Neuron (in vitro differentiated cells): ENCODE data around the gene ZNF532.

Source experiments
- H2AFZ ChIP-seq: one replicate; pipeline ENCODE4 v1.6.1; 2013; ENCODE audit warnings: low read depth, mild to moderate bottlenecking, inconsistent platforms, low read length, moderate library complexity
- H3K27me3 ChIP-seq: one replicate; pipeline ENCODE4 v1.6.1; 2013; ENCODE audit warnings: low read length; ENCODE audit not compliant: insufficient read depth
- H3K36me3 ChIP-seq: one replicate; pipeline ENCODE4 v1.6.1; 2013; ENCODE audit warnings: low read length; ENCODE audit not compliant: insufficient read depth
- H3K4me1 ChIP-seq: one replicate; pipeline ENCODE4 v1.6.1; 2013; ENCODE audit warnings: low read length; ENCODE audit not compliant: insufficient read depth
- H3K4me3 ChIP-seq: 2 replicates; pipeline ENCODE4 v1.5.1; 2013; ENCODE audit warnings: mild to moderate bottlenecking, low read length, moderate library complexity
- H3K9me3 ChIP-seq: one replicate; pipeline ENCODE4 v1.6.1; 2013; ENCODE audit warnings: low read length

Gene ZNF532

DNA sequence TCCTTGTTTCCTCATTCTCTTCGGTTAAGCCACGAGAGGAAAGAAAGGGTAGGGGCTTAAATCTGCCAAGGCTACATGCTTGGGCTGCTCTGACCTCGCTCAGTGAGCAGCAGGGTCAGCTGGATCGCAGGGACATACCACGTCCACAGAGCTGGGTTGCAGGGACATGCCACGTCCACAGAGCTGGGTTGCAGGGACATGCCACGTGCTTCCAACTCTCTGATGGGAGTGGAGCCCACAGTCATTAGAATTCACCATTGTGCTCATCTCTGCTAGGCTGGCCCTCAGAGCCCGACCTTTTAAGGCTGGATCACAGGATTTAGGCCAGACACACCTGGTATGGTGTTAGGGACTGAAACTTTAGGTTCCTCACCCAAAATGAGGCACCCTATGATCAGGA lies 167.6 kb downstream of the ZNF532 start:
- Histone ChIP-seq H3K36me3 (no peaks in the 10 kb centered on the region), H3K4me1 (peaks cover 9% of the 10 kb centered on the region), H3K9me3 (no peaks in the 10 kb centered on the region), H2AFZ (no peak overlapping the region), H3K4me3 (no peak overlapping the region), H3K27me3 (no peaks in the 10 kb centered on the region)

DNA sequence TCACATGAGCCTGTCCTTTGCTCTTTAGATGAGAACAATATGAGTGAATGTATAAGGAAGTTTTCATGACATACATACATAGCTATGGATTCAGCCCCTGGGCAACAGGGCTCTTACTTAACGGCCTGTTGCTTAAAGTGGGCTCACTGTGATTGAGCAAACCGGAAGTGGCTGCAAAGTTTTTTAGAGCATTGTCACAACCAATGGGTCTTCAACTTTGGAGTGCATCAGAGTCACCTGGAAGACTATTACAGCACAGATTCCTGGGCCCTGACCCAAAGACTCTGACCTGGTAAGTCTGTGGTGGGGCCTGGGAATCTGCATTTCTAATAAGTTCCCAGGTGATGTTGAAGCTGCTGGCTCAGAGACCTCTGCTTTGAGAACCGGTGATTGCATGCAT lies 168.7 kb downstream of the ZNF532 start:
- H3K4me1 ChIP-seq = peaks cover 9% of the 10 kb centered on the region

DNA sequence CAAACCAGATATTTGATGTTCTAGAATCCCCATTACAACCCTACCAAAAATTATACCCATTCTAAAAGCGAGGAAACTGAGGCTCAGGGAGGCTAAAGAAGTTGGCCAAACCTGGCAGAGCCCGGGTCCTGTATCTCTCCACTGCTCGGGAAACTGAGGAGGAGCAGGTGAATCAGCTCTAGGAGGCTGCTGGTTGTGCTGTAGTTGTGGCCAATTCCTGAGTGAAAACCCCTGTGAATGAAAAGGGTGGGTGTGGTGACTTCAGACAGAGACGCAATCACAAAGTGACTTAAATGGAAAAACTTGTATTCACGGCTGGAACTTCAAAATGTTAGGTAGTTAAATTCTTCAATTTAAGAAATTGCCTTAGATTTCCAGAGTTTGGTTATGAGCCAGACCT lies 169.3 kb downstream of the ZNF532 start:
- Histone ChIP-seq H3K4me1 (peaks cover 9% of the 10 kb centered on the region), H3K27me3 (no peaks in the 10 kb centered on the region)

More for the DNA sequence above, 168.7 kb downstream of the ZNF532 start:
- Histone ChIP-seq H3K36me3 (no peaks in the 10 kb centered on the region), H2AFZ (no peak overlapping the region), H3K9me3 (no peaks in the 10 kb centered on the region), H3K4me3 (no peak overlapping the region), H3K27me3 (no peaks in the 10 kb centered on the region)

DNA sequence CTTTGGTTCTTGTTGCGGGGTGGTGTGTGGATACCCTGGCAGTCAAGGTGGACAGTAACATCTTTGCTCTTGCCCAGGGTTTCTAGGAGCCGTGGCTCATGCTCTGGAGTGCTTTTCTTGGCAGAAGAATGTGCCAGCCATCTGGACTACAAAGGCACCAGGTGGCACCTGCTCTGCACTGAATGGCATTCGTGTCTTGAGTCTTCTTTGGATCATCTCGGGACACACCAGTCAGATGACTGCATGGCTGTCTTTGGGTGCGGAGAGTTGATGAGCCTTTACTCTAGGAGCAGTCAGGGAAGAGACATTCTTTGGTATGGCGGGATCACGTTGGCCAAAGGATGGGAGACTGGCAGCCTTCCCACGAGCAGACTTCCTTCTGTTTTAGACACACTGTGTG lies 170.9 kb downstream of the ZNF532 start:
- Histone ChIP-seq H3K9me3 (no peaks in the 10 kb centered on the region), H2AFZ (no peak overlapping the region), H3K36me3 (no peaks in the 10 kb centered on the region), H3K4me1 (peaks cover 2% of the 10 kb centered on the region), H3K27me3 (no peaks in the 10 kb centered on the region), H3K4me3 (no peak overlapping the region)

More for the DNA sequence above, 169.3 kb downstream of the ZNF532 start:
- Histone ChIP-seq H3K9me3 (no peaks in the 10 kb centered on the region), H3K36me3 (no peaks in the 10 kb centered on the region), H3K4me3 (no peak overlapping the region), H2AFZ (no peak overlapping the region)
